Heart left ventricle (tissue), 13 donors: ENCODE data around the gene PXT1.

Experiments used
- CTCF ChIP-seq, 12 donors: fragments of 200-600 bp; sonication (generic) in 4 of 12; IDR thresholded peaks; one replicate each; pipeline versions ENCODE4 v1.5.0 to v1.8.0; 2018 to 2022; ENCODE audit warnings: antibody characterized with exemption in 12 of 12, mild to moderate bottlenecking in 5 of 12
- POLR2A ChIP-seq, 2 donors: fragments of 450-650 bp; IDR thresholded peaks; one replicate each; pipeline ENCODE4 v1.6.1; 2017; ENCODE audit warnings: antibody characterized with exemption in 2 of 2, mild to moderate bottlenecking in 2 of 2, moderate library complexity in 2 of 2
- donor health status: ischemic (EF 13 %, LVEDD 7.1; RV severe dilation, severe dysfunction).
- donor health status: DM: no; HTN: yes; CAD: no.
- donor health status: DM: no; HTN: no; CAD: no.
- donor health status: ischemic (EF 25% LVEDD 6.9; RV normal size, moderate dysfunction).
- donor health status: ischemic (EF 25% LVEDD 5.7; RV mildly dilated, moderate dysfunction).
- donor health status: ischemic (EF 35%, LVEDD 5.7; RV mildly dilated, moderate dysfunction).
- donor health status: nonischemic (EF 11% LVEDD 7.7; RV severe dilation, severe dysfunction).
- donor health status: DM: yes; HTN: yes; CAD: no.
- donor health status: PGD.
- donor health status: ischemic (EF 29% LVEDD 5.4; RV normal size, mild dysfunction).
- donor health status: nonischemic (EF 23%, LVEDD 6.1; RV moderate dilation, normal function).

- TF ChIP-seq CTCF (IDR thresholded peaks at IDR 0.05) (no peak), POLR2A (IDR thresholded peaks at IDR 0.05) (no peak)
Measured at GRCh38 chr6:36436466-36436865, 6.2 kb downstream of the PXT1 start.
